Astrocyte of the cerebellum (primary cell): ENCODE data around the gene TAF10.

ENCODE experiments used
- DNase-seq: peaks from one replicate; pipeline ENCODE4 v3.0.0-alpha.2; 2011; ENCODE audit warnings: low read depth
- H3K4me3 ChIP-seq: 2 replicates; pipeline ENCODE4 v1.5.1; 2011; ENCODE audit warnings: mild to moderate bottlenecking, low read depth, low read length, moderate library complexity
- CTCF ChIP-seq: IDR thresholded peaks from 2 replicates; pipeline ENCODE4 v1.5.1; 2012; ENCODE audit warnings: low read length, low read depth, moderate library complexity, mild to moderate bottlenecking; ENCODE audit errors: missing control alignments
- in situ Hi-C: cut with HindIII; loops from 2 replicates; pipeline ENCODE4 v1.10.0; 2017; ENCODE audit warnings: low sequenced_read_pairs

The TAF10 gene

GRCh38 chr11:6561288-6561687, 50.7 kb downstream of the TAF10 start:
- no peak for TF ChIP-seq CTCF
- H3K4me3 ChIP-seq = no peak overlapping the region
- in situ Hi-C loops = no loop called here

More at GRCh38 chr11:6561288-6561687, 50.7 kb downstream of the TAF10 start:
- DNase-seq = no peak
